HEK293 (cell line): Measurements from ENCODE around the gene VWDE.

ENCODE experiments used
- CTCF ChIA-PET: fragments of 350-600 bp; formaldehyde crosslinking; extraction: SDS; loops from one replicate; lab custom pipeline; 2021; ENCODE audit warnings: antibody characterized with exemption; lab: Yijun Ruan, JAX
- POLR2A ChIA-PET: fragments of 300-600 bp; formaldehyde crosslinking; extraction: SDS; loops from one replicate; lab custom pipeline; 2020; ENCODE audit warnings: antibody characterized with exemption, inconsistent platforms; lab: Yijun Ruan, JAX
- H3K27ac ChIP-seq: fragments of 200-500 bp; sonication (Bioruptor generic); 2 replicates; pipeline ENCODE4 v1.5.1; 2014; ENCODE audit warnings: low read depth, low read length, control low read depth, inconsistent platforms; ENCODE audit errors: extremely low read depth
- H3K36me3 ChIP-seq, 2 experiments: fragments of 200-500 bp in 1 of 2; sonication (Bioruptor generic) in 1 of 2; 1 replicate in 1 of 2; 2 replicates in 1 of 2; pipeline ENCODE4 v1.5.1; 2014 to 2017; ENCODE audit warnings: inconsistent platforms in 2 of 2, low read length in 2 of 2; ENCODE audit not compliant: control insufficient read depth in 2 of 2, insufficient read depth in 1 of 2
- H3K4me1 ChIP-seq: fragments of 200-500 bp; sonication (Bioruptor generic); 2 replicates; pipeline ENCODE4 v1.5.1; 2014; ENCODE audit warnings: mild to moderate bottlenecking, low read length, inconsistent platforms; ENCODE audit not compliant: control insufficient read depth, insufficient read depth
- H3K4me3 ChIP-seq: 2 replicates; pipeline ENCODE4 v1.5.1; 2011; ENCODE audit warnings: low read depth, mild to moderate bottlenecking, control low read depth, low read length, moderate library complexity
- H3K9me3 ChIP-seq: fragments of 200-500 bp; sonication (Bioruptor generic); 2 replicates; pipeline ENCODE4 v1.5.1; 2014; ENCODE audit warnings: low read depth, low read length, inconsistent platforms; ENCODE audit not compliant: control insufficient read depth, insufficient read depth
- GLI2 ChIP-seq: fragments of 450-650 bp; formaldehyde crosslinking; IDR thresholded peaks from 2 replicates; pipeline ENCODE4; 2017; ENCODE audit warnings: missing biosample characterization, missing genetic modification characterization, low read depth, borderline replicate concordance
- ZBTB7A ChIP-seq: fragments of 450-650 bp; formaldehyde crosslinking; IDR thresholded peaks from 2 replicates; pipeline ENCODE4 v1.5.1; 2016; ENCODE audit warnings: low read depth, missing biosample characterization, missing genetic modification characterization
- ZNF302 ChIP-seq: fragments of 450-650 bp; formaldehyde crosslinking; IDR thresholded peaks from 2 replicates; pipeline ENCODE4 v1.5.1; 2016; ENCODE audit warnings: missing biosample characterization, missing genetic modification characterization, low read depth
- ZNF521 ChIP-seq: fragments of 450-650 bp; formaldehyde crosslinking; IDR thresholded peaks from 2 replicates; pipeline ENCODE4 v1.5.1; 2017; ENCODE audit warnings: missing biosample characterization, mild to moderate bottlenecking, missing genetic modification characterization
- ZNF529 ChIP-seq: fragments of 450-650 bp; formaldehyde crosslinking; IDR thresholded peaks from 2 replicates; pipeline ENCODE4 v1.5.1; 2017; ENCODE audit warnings: missing genetic modification characterization, missing biosample characterization; ENCODE audit not compliant: insufficient replicate concordance
- ZNF558 ChIP-seq: fragments of 450-650 bp; formaldehyde crosslinking; IDR thresholded peaks from 2 replicates; pipeline ENCODE4 v1.5.1; 2016; ENCODE audit warnings: missing biosample characterization, missing genetic modification characterization
- ZNF658 ChIP-seq: fragments of 450-650 bp; formaldehyde crosslinking; IDR thresholded peaks from 2 replicates; pipeline ENCODE4; 2016; ENCODE audit warnings: missing biosample characterization, missing genetic modification characterization
- ZNF791 ChIP-seq: fragments of 450-650 bp; formaldehyde crosslinking; IDR thresholded peaks from 2 replicates; pipeline ENCODE4 v1.5.1; 2016; ENCODE audit warnings: missing biosample characterization, missing genetic modification characterization
- ZNF830 ChIP-seq: fragments of 450-650 bp; IDR thresholded peaks from 2 replicates; pipeline ENCODE4 v1.5.0; 2018; ENCODE audit warnings: missing biosample characterization, missing genetic modification characterization, low read depth, mild to moderate bottlenecking, moderate library complexity
- TF ChIP-seq, protein P1 (sequence below): fragments of 450-650 bp; formaldehyde crosslinking; IDR thresholded peaks from 2 replicates; pipeline ENCODE4 v1.5.1; 2016; ENCODE audit warnings: missing biosample characterization, missing genetic modification characterization
- TF ChIP-seq, protein P2 (sequence below): fragments of 450-650 bp; formaldehyde crosslinking; conservative IDR thresholded peaks from 2 replicates; pipeline ENCODE4 v1.5.1; 2016; ENCODE audit warnings: low read depth, missing biosample characterization, missing genetic modification characterization
- TF ChIP-seq, protein P3 (sequence below): fragments of 450-650 bp; formaldehyde crosslinking; IDR thresholded peaks from 2 replicates; pipeline ENCODE4 v1.5.1; 2016; ENCODE audit warnings: missing biosample characterization, missing genetic modification characterization
- TF ChIP-seq, protein P4 (sequence below): fragments of 450-650 bp; formaldehyde crosslinking; IDR thresholded peaks from 2 replicates; pipeline ENCODE4 v1.5.1; 2016; ENCODE audit warnings: missing biosample characterization, missing genetic modification characterization
- TF ChIP-seq, protein P5 (sequence below): fragments of 450-650 bp; formaldehyde crosslinking; IDR thresholded peaks from 2 replicates; pipeline ENCODE4 v1.5.1; 2017; ENCODE audit warnings: missing biosample characterization, missing genetic modification characterization
- TF ChIP-seq, protein P6 (sequence below): sonication (generic); formaldehyde crosslinking; IDR thresholded peaks from 2 replicates; pipeline ENCODE4 v1.8.1; 2022; ENCODE audit warnings: mild to moderate bottlenecking, moderate library complexity, missing genetic modification reagents

The VWDE gene

DNA sequence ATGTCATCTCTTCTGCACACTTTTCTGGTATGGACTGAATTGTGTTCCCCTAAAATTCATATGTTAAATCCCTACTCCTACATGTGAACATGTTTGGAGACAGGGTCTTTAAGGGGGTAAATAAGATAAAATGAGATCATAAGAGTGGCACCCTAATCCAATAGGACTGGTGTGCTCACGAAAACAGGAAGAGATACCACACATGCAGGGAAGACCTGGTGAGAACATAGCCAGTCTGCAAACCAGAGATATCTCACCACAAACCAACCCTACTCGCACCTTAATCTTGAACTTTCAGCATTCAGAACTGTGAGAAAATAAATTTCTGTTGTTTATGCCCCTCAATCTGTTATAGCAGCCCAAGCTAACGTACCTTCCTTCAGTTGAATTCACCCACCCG is 51.8 kb downstream of the VWDE start (continued):
- no peak for TF ChIP-seq GLI2
- TF ChIP-seq, protein P1, sequence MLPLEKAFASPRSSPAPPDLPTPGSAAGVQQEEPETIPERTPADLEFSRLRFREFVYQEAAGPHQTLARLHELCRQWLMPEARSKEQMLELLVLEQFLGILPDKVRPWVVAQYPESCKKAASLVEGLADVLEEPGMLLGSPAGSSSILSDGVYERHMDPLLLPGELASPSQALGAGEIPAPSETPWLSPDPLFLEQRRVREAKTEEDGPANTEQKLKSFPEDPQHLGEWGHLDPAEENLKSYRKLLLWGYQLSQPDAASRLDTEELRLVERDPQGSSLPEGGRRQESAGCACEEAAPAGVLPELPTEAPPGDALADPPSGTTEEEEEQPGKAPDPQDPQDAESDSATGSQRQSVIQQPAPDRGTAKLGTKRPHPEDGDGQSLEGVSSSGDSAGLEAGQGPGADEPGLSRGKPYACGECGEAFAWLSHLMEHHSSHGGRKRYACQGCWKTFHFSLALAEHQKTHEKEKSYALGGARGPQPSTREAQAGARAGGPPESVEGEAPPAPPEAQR (tag by site-specific recombination), result no peak

DNA sequence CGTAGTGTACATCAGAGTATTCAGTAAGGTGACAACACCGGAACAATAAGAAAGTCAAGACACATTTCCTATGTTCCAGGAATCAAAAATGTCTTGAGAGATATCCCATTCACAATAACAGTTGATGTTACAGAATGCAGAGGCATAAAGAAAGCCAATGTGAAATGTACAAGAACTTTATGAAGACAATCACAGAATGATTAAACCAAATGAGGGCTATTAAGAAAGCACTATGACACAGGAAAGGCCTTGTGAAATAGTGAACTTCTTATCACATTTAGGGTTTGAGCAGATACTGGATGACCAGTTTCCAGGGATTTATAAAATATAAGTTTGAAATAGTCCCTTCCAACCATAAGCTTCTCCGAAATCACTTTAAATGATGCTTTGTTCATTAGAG is 52.7 kb downstream of the VWDE start:
- Histone ChIP-seq H3K4me3 (no peak overlapping the region), H3K4me1 (no peaks in the 10 kb centered on the region; the same call in 1 of the 2 replicates), H3K9me3 (no peaks in the 10 kb centered on the region), H3K27ac (no peak overlapping the region), H3K36me3 (peaks cover 0 to 3% of the 10 kb centered on the region in 2 experiments; a peak in 1 of 3 replicates)
- ChIA-PET CTCF (interaction anchor here (0.6 kb wide), 1 partner anchor 73 kb away, joined by 3 read pairs; no protein-coding TSS in a partner anchor), POLR2A (no interaction called here)
- TF ChIP-seq ZNF302 (tag by site-specific recombination), result no peak
- no peak for TF ChIP-seq ZNF521 (tag by site-specific recombination)
- no peak for TF ChIP-seq ZNF658 (tag by site-specific recombination)
- TF ChIP-seq, protein P2, sequence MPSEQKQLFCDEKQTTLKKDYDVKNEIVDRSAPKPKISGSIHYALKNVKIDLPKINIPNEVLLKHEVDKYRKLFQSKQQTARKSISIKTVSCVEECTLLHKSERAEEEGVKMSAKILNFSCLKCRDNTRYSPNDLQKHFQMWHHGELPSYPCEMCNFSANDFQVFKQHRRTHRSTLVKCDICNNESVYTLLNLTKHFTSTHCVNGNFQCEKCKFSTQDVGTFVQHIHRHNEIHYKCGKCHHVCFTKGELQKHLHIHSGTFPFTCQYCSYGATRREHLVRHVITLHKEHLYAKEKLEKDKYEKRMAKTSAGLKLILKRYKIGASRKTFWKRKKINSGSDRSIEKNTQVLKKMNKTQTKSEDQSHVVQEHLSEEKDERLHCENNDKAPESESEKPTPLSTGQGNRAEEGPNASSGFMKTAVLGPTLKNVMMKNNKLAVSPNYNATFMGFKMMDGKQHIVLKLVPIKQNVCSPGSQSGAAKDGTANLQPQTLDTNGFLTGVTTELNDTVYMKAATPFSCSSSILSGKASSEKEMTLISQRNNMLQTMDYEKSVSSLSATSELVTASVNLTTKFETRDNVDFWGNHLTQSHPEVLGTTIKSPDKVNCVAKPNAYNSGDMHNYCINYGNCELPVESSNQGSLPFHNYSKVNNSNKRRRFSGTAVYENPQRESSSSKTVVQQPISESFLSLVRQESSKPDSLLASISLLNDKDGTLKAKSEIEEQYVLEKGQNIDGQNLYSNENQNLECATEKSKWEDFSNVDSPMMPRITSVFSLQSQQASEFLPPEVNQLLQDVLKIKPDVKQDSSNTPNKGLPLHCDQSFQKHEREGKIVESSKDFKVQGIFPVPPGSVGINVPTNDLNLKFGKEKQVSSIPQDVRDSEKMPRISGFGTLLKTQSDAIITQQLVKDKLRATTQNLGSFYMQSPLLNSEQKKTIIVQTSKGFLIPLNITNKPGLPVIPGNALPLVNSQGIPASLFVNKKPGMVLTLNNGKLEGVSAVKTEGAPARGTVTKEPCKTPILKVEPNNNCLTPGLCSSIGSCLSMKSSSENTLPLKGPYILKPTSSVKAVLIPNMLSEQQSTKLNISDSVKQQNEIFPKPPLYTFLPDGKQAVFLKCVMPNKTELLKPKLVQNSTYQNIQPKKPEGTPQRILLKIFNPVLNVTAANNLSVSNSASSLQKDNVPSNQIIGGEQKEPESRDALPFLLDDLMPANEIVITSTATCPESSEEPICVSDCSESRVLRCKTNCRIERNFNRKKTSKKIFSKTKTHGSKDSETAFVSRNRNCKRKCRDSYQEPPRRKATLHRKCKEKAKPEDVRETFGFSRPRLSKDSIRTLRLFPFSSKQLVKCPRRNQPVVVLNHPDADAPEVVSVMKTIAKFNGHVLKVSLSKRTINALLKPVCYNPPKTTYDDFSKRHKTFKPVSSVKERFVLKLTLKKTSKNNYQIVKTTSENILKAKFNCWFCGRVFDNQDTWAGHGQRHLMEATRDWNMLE (tag by site-specific recombination), result no peak
- no peak for TF ChIP-seq ZNF558 (tag by site-specific recombination)
- TF ChIP-seq ZNF791 (tag by site-specific recombination), result no peak
- TF ChIP-seq, protein P3, sequence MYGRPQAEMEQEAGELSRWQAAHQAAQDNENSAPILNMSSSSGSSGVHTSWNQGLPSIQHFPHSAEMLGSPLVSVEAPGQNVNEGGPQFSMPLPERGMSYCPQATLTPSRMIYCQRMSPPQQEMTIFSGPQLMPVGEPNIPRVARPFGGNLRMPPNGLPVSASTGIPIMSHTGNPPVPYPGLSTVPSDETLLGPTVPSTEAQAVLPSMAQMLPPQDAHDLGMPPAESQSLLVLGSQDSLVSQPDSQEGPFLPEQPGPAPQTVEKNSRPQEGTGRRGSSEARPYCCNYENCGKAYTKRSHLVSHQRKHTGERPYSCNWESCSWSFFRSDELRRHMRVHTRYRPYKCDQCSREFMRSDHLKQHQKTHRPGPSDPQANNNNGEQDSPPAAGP (tag by site-specific recombination), result no peak
- no peak for TF ChIP-seq ZNF529 (tag by site-specific recombination)
- TF ChIP-seq ZBTB7A (tag by site-specific recombination), result no peak
- no peak for TF ChIP-seq ZNF830 (tag by site-specific recombination)
- TF ChIP-seq, protein P4, sequence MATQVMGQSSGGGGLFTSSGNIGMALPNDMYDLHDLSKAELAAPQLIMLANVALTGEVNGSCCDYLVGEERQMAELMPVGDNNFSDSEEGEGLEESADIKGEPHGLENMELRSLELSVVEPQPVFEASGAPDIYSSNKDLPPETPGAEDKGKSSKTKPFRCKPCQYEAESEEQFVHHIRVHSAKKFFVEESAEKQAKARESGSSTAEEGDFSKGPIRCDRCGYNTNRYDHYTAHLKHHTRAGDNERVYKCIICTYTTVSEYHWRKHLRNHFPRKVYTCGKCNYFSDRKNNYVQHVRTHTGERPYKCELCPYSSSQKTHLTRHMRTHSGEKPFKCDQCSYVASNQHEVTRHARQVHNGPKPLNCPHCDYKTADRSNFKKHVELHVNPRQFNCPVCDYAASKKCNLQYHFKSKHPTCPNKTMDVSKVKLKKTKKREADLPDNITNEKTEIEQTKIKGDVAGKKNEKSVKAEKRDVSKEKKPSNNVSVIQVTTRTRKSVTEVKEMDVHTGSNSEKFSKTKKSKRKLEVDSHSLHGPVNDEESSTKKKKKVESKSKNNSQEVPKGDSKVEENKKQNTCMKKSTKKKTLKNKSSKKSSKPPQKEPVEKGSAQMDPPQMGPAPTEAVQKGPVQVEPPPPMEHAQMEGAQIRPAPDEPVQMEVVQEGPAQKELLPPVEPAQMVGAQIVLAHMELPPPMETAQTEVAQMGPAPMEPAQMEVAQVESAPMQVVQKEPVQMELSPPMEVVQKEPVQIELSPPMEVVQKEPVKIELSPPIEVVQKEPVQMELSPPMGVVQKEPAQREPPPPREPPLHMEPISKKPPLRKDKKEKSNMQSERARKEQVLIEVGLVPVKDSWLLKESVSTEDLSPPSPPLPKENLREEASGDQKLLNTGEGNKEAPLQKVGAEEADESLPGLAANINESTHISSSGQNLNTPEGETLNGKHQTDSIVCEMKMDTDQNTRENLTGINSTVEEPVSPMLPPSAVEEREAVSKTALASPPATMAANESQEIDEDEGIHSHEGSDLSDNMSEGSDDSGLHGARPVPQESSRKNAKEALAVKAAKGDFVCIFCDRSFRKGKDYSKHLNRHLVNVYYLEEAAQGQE (tag by site-specific recombination), result no peak
- TF ChIP-seq, protein P5, sequence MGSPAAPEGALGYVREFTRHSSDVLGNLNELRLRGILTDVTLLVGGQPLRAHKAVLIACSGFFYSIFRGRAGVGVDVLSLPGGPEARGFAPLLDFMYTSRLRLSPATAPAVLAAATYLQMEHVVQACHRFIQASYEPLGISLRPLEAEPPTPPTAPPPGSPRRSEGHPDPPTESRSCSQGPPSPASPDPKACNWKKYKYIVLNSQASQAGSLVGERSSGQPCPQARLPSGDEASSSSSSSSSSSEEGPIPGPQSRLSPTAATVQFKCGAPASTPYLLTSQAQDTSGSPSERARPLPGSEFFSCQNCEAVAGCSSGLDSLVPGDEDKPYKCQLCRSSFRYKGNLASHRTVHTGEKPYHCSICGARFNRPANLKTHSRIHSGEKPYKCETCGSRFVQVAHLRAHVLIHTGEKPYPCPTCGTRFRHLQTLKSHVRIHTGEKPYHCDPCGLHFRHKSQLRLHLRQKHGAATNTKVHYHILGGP (tag by site-specific recombination), result no peak
- TF ChIP-seq, protein P6, sequence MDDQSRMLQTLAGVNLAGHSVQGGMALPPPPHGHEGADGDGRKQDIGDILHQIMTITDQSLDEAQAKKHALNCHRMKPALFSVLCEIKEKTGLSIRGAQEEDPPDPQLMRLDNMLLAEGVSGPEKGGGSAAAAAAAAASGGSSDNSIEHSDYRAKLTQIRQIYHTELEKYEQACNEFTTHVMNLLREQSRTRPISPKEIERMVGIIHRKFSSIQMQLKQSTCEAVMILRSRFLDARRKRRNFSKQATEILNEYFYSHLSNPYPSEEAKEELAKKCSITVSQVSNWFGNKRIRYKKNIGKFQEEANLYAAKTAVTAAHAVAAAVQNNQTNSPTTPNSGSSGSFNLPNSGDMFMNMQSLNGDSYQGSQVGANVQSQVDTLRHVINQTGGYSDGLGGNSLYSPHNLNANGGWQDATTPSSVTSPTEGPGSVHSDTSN (CRISPR knock-in tag), result no peak
